ENCODE measurements around the gene C10orf95.

Gene C10orf95

GRCh38 chr10:102450374-102451104 is 804 bp downstream of the C10orf95 start:
- Histone ChIP-seq H3K27ac (ENCODE audit: low read depth, low read length, severe bottlenecking) (no peak overlapping the region), H3K9me3 (ENCODE audit: control insufficient read depth, low read length) (no peaks in the 10 kb centered on the region), H3K4me3 (ENCODE audit: extremely low read depth, insufficient read depth, low read length, poor library complexity, severe bottlenecking) (peak overlapping the region; percentile 59), H3K36me3 (ENCODE audit: control insufficient read depth, insufficient read depth, low read length) (no peaks in the 10 kb centered on the region), H3K4me1 (ENCODE audit: control insufficient read depth, insufficient read depth, low read length, poor library complexity, severe bottlenecking) (peaks cover 22% of the 10 kb centered on the region)
- WGBS, 2 experiments (ENCODE audit: insufficient coverage in 2 of 2): 1 to 2% methylated on average over 56 to 70 of the region's 104 CpGs

DNA sequence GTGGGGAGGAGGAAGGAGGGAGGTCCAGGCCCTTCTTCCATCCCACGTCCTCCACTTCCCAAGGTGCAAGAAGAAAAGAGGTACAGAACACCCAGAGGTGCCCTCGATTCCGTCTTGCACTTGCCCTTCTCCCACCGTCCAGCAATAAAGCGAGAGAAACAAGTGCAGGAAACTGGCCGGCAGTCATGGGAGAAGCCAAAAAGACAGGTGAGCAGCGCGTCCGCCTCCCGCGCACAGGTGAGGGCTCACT is 1.3 kb downstream of the C10orf95 start:
- peak overlapping the region; percentile 59 for H3K4me3 ChIP-seq (ENCODE audit: extremely low read depth, insufficient read depth, low read length, poor library complexity, severe bottlenecking)
- no peaks in the 10 kb centered on the region for H3K36me3 ChIP-seq (ENCODE audit: control insufficient read depth, insufficient read depth, low read length)
- no peaks in the 10 kb centered on the region for H3K9me3 ChIP-seq (ENCODE audit: control insufficient read depth, low read length)
- no peak overlapping the region for H3K27ac ChIP-seq (ENCODE audit: low read depth, low read length, severe bottlenecking)
- 0% methylated on average over 8 to 10 of the region's 11 CpGs for WGBS, 2 experiments (ENCODE audit: insufficient coverage in 2 of 2)
- H3K4me1 ChIP-seq (ENCODE audit: control insufficient read depth, insufficient read depth, low read length, poor library complexity, severe bottlenecking): peaks cover 19% of the 10 kb centered on the region

GRCh38 chr10:102449321-102450123 is 1.8 kb downstream of the C10orf95 start:
- Histone ChIP-seq H3K4me3 (ENCODE audit: extremely low read depth, insufficient read depth, low read length, poor library complexity, severe bottlenecking) (peak overlapping the region; percentile 59), H3K36me3 (ENCODE audit: control insufficient read depth, insufficient read depth, low read length) (no peaks in the 10 kb centered on the region), H3K4me1 (ENCODE audit: control insufficient read depth, insufficient read depth, low read length, poor library complexity, severe bottlenecking) (peaks cover 16% of the 10 kb centered on the region), H3K9me3 (ENCODE audit: control insufficient read depth, low read length) (no peaks in the 10 kb centered on the region), H3K27ac (ENCODE audit: low read depth, low read length, severe bottlenecking) (no peak overlapping the region)
- 8 to 15% methylated on average over 11 to 18 of the region's 30 CpGs for WGBS, 2 experiments (ENCODE audit: insufficient coverage in 2 of 2)

- Histone ChIP-seq H3K4me3 (ENCODE audit: extremely low read depth, insufficient read depth, low read length, poor library complexity, severe bottlenecking) (no peak overlapping the region), H3K36me3 (ENCODE audit: control insufficient read depth, insufficient read depth, low read length) (no peaks in the 10 kb centered on the region), H3K9me3 (ENCODE audit: control insufficient read depth, low read length) (no peaks in the 10 kb centered on the region), H3K27ac (ENCODE audit: low read depth, low read length, severe bottlenecking) (no peak overlapping the region), H3K4me1 (ENCODE audit: control insufficient read depth, insufficient read depth, low read length, poor library complexity, severe bottlenecking) (no peaks in the 10 kb centered on the region)
- no CpG with 5 or more reads among the region's 2 CpGs for WGBS, 2 experiments (ENCODE audit: insufficient coverage in 2 of 2)
These were observed 6.5 kb downstream of the C10orf95 start for GRCh38 chr10:102444851-102445250.

DNA sequence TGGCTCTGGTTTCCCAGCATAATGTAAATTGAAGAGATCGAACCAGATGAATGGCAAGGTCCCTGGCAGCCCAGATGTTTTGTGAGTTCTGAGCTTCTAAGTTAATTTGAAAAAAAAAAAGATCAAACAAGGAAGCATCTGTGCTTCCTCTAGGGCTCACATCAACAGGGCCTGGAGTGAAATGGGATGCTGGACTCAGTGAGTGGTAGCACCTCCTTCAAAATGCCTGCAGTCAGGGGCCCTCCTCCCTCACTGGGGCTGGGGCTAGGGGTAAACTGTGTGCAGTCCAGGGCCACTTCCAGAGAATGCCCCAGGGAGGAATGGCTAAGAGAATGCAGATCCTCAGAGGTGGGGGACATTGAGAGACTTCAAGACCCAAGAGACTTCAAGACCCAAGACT is 13.0 kb downstream of the C10orf95 start:
- 88% methylated on average over 1 of the region's 1 CpG; no CpG with 5 or more reads in 1 of the 2 experiments for WGBS, 2 experiments (ENCODE audit: insufficient coverage in 2 of 2)
- Histone ChIP-seq H3K4me3 (ENCODE audit: extremely low read depth, insufficient read depth, low read length, poor library complexity, severe bottlenecking) (no peak overlapping the region), H3K36me3 (ENCODE audit: control insufficient read depth, insufficient read depth, low read length) (no peaks in the 10 kb centered on the region), H3K4me1 (ENCODE audit: control insufficient read depth, insufficient read depth, low read length, poor library complexity, severe bottlenecking) (peaks cover 8% of the 10 kb centered on the region), H3K27ac (ENCODE audit: low read depth, low read length, severe bottlenecking) (no peak overlapping the region), H3K9me3 (ENCODE audit: control insufficient read depth, low read length) (no peaks in the 10 kb centered on the region)

- Histone ChIP-seq H3K9me3 (ENCODE audit: control insufficient read depth, low read length) (no peaks in the 10 kb centered on the region), H3K36me3 (ENCODE audit: control insufficient read depth, insufficient read depth, low read length) (no peaks in the 10 kb centered on the region), H3K4me1 (ENCODE audit: control insufficient read depth, insufficient read depth, low read length, poor library complexity, severe bottlenecking) (peaks cover 8% of the 10 kb centered on the region), H3K27ac (ENCODE audit: low read depth, low read length, severe bottlenecking) (no peak overlapping the region), H3K4me3 (ENCODE audit: extremely low read depth, insufficient read depth, low read length, poor library complexity, severe bottlenecking) (no peak overlapping the region)
- WGBS, 2 experiments (ENCODE audit: insufficient coverage in 2 of 2): 100% methylated on average over 2 of the region's 3 CpGs; no CpG with 5 or more reads in 1 of the 2 experiments
These were observed 13.8 kb downstream of the C10orf95 start for GRCh38 chr10:102437515-102437914.

GRCh38 chr10:102436312-102436711 is 15.0 kb downstream of the C10orf95 start:
- 85 to 94% methylated on average over 6 of the region's 6 CpGs for WGBS, 2 experiments (ENCODE audit: insufficient coverage in 2 of 2)
- no peaks in the 10 kb centered on the region for H3K9me3 ChIP-seq (ENCODE audit: control insufficient read depth, low read length)
- no peak overlapping the region for H3K27ac ChIP-seq (ENCODE audit: low read depth, low read length, severe bottlenecking)
- H3K36me3 ChIP-seq (ENCODE audit: control insufficient read depth, insufficient read depth, low read length): no peaks in the 10 kb centered on the region
- peaks cover 11% of the 10 kb centered on the region for H3K4me1 ChIP-seq (ENCODE audit: control insufficient read depth, insufficient read depth, low read length, poor library complexity, severe bottlenecking)
- no peak overlapping the region for H3K4me3 ChIP-seq (ENCODE audit: extremely low read depth, insufficient read depth, low read length, poor library complexity, severe bottlenecking)

GRCh38 chr10:102435529-102436233 is 15.7 kb downstream of the C10orf95 start:
- Histone ChIP-seq H3K27ac (ENCODE audit: low read depth, low read length, severe bottlenecking) (no peak overlapping the region), H3K4me1 (ENCODE audit: control insufficient read depth, insufficient read depth, low read length, poor library complexity, severe bottlenecking) (peaks cover 12% of the 10 kb centered on the region), H3K9me3 (ENCODE audit: control insufficient read depth, low read length) (no peaks in the 10 kb centered on the region), H3K36me3 (ENCODE audit: control insufficient read depth, insufficient read depth, low read length) (peaks cover 1% of the 10 kb centered on the region), H3K4me3 (ENCODE audit: extremely low read depth, insufficient read depth, low read length, poor library complexity, severe bottlenecking) (no peak overlapping the region)
- WGBS, 2 experiments (ENCODE audit: insufficient coverage in 2 of 2): 23 to 27% methylated on average over 4 to 5 of the region's 14 CpGs

- Histone ChIP-seq H3K27ac (ENCODE audit: low read depth, low read length, severe bottlenecking) (no peak overlapping the region), H3K4me3 (ENCODE audit: extremely low read depth, insufficient read depth, low read length, poor library complexity, severe bottlenecking) (no peak overlapping the region), H3K4me1 (ENCODE audit: control insufficient read depth, insufficient read depth, low read length, poor library complexity, severe bottlenecking) (peaks cover 12% of the 10 kb centered on the region), H3K9me3 (ENCODE audit: control insufficient read depth, low read length) (no peaks in the 10 kb centered on the region), H3K36me3 (ENCODE audit: control insufficient read depth, insufficient read depth, low read length) (peaks cover 6% of the 10 kb centered on the region)
- 9% methylated on average over 4 of the region's 5 CpGs; no CpG with 5 or more reads in 1 of the 2 experiments for WGBS, 2 experiments (ENCODE audit: insufficient coverage in 2 of 2)
These were observed 16.2 kb downstream of the C10orf95 start for GRCh38 chr10:102435133-102435497.

DNA sequence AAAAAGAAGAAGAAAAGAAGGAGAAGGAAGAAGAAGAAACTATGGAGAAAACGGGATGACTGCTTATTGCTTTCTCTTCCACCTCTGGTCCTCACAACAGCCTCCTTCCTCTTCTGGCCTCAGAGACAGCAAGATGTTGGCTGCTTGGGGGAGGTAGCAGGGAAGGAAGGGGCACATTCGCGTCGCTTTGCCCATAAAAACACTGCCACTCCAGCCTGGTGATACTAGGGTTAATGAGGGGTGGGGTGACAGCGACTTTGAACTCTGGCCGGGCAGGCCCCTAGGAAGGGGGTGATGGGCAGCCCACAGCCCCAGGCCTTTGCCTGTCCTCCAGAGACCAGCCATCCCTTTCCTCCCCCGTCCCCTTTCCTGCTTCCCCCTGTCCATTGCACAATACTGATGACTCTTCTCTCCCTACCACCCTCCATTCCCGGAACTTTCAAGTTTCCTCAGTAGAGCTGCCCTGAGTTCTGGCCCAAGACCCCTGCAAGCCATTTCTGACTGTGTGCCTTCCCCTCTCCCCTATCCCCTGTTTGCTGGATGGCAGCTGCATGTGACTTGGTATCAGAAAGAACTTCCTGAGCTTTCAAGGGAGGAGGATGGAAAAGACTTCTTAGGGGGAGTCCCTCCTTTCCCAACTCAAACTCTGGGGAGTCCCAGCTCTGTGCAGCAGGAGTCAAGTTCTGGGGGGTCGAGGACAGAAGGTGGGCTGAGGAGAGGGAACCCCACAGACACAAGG is 16.8 kb downstream of the C10orf95 start:
- H3K36me3 ChIP-seq (ENCODE audit: control insufficient read depth, insufficient read depth, low read length): peaks cover 6% of the 10 kb centered on the region
- H3K27ac ChIP-seq (ENCODE audit: low read depth, low read length, severe bottlenecking): no peak overlapping the region
- WGBS, 2 experiments (ENCODE audit: insufficient coverage in 2 of 2): 27 to 29% methylated on average over 2 of the region's 9 CpGs
- H3K9me3 ChIP-seq (ENCODE audit: control insufficient read depth, low read length): no peaks in the 10 kb centered on the region
- H3K4me1 ChIP-seq (ENCODE audit: control insufficient read depth, insufficient read depth, low read length, poor library complexity, severe bottlenecking): peaks cover 12% of the 10 kb centered on the region
- H3K4me3 ChIP-seq (ENCODE audit: extremely low read depth, insufficient read depth, low read length, poor library complexity, severe bottlenecking): no peak overlapping the region

Data from mesodermal cell (in vitro differentiated cells).